ENCODE data around the gene CD48.
"Not testable (repeated sequence)": the region's sequence is repeated elsewhere in the genome, so short reads cannot be mapped to it uniquely, and the experiment has no call there.

Gene CD48

GRCh38 chr1:160741612-160742348 is 30.2 kb upstream of the CD48 start:
- no peak for DNase-seq

GRCh38 chr1:160741092-160741501 is 29.5 kb upstream of the CD48 start:
- no peak for DNase-seq

- DNase-seq: no peak
These were observed 28.6 kb upstream of the CD48 start for GRCh38 chr1:160740133-160740688.

GRCh38 chr1:160739098-160739511 is 27.5 kb upstream of the CD48 start, which contains the start of gene SLAMF7:
SLAMF7 (plus strand) TSS chr1:160739247; CDS start chr1:160739302, 55 bp downstream.
- DNase-seq: no peak

GRCh38 chr1:160738271-160738670 is 26.6 kb upstream of the CD48 start:
- DNase-seq: no peak

- DNase-seq: no peak
These were observed 22.7 kb upstream of the CD48 start for GRCh38 chr1:160734301-160734700.

- DNase-seq: no peak
These were observed 22.3 kb upstream of the CD48 start for GRCh38 chr1:160733898-160734297.

- no peak for DNase-seq
These were observed 20.4 kb upstream of the CD48 start for GRCh38 chr1:160731990-160732389.

- not testable (repeated sequence) for DNase-seq
These were observed 19.9 kb upstream of the CD48 start for GRCh38 chr1:160731564-160731963.

- no peak for DNase-seq
These were observed 15.7 kb upstream of the CD48 start for GRCh38 chr1:160727316-160727640.

GRCh38 chr1:160726498-160727315 is 15.1 kb upstream of the CD48 start:
- peak in 1 of 4 experiments; percentile 28 for DNase-seq

- DNase-seq: no peak
These were observed 14.5 kb upstream of the CD48 start for GRCh38 chr1:160726114-160726497.

GRCh38 chr1:160724465-160725242 is 13.0 kb upstream of the CD48 start:
- no peak for DNase-seq

- no peak for DNase-seq
These were observed 11.7 kb upstream of the CD48 start for GRCh38 chr1:160723332-160723731.

GRCh38 chr1:160722726-160723125 is 11.1 kb upstream of the CD48 start:
- DNase-seq: no peak

GRCh38 chr1:160721473-160721872 is 9.9 kb upstream of the CD48 start:
- DNase-seq: no peak

GRCh38 chr1:160720356-160721085 is 8.9 kb upstream of the CD48 start:
- no peak for DNase-seq

- DNase-seq: no peak
These were observed 6.6 kb upstream of the CD48 start for GRCh38 chr1:160718210-160718609.

- DNase-seq: no peak
These were observed 5.7 kb upstream of the CD48 start for GRCh38 chr1:160717306-160717705.

GRCh38 chr1:160716013-160716412 is 4.4 kb upstream of the CD48 start:
- DNase-seq: no peak

- not testable (repeated sequence) for DNase-seq
These were observed 2.5 kb upstream of the CD48 start for GRCh38 chr1:160714034-160714648.

- no peak for DNase-seq
These were observed 1.5 kb upstream of the CD48 start for GRCh38 chr1:160713161-160713560.

Data from activated naive CD4-positive, alpha-beta T cell (primary cell).